GM23338 (cell line): ENCODE data around the gene IQSEC3. TPM values are rescaled to one million over a fixed set of nuclear protein-coding genes. Genes with fewer than 3 reads are reported as not detected.

Experiments used
- ATAC-seq: fragments of 200-7000 bp; cut with Tn5 transposase; 3 replicates; pipeline ENCODE4 v1.9.1; 2020
- DNase-seq: peaks from one replicate; pipeline ENCODE4 v3.0.0-alpha.2; 2015; ENCODE audit warnings: low spot score
- H2AFZ ChIP-seq: fragments of 200-600 bp; sonication (generic); 2 replicates; pipeline ENCODE4 v1.8.0; 2016; ENCODE audit warnings: antibody characterized with exemption, mild to moderate bottlenecking, moderate library complexity
- H3F3A ChIP-seq: fragments of 200-600 bp; sonication (generic); replicated peaks from 2 replicates; pipeline ENCODE4 v1.8.0; 2017; ENCODE audit warnings: antibody characterized with exemption, mixed run types, low read depth
- H3K27ac ChIP-seq: fragments of 200-600 bp; sonication (generic); 2 replicates; pipeline ENCODE4 v1.6.1; 2016; ENCODE audit warnings: low read depth
- H3K27me3 ChIP-seq: fragments of 200-600 bp; sonication (generic); 2 replicates; pipeline ENCODE4 v1.8.0; 2016; ENCODE audit warnings: mild to moderate bottlenecking, mixed run types, moderate library complexity; ENCODE audit not compliant: insufficient read depth
- H3K36me3 ChIP-seq: fragments of 200-600 bp; sonication (generic); 2 replicates; pipeline ENCODE4 v1.8.0; 2016; ENCODE audit warnings: mild to moderate bottlenecking; ENCODE audit not compliant: insufficient read depth
- H3K4me1 ChIP-seq: fragments of 200-600 bp; sonication (generic); 2 replicates; pipeline ENCODE4 v1.8.0; 2016; ENCODE audit warnings: mild to moderate bottlenecking, moderate library complexity; ENCODE audit not compliant: insufficient read depth
- H3K4me2 ChIP-seq: fragments of 200-600 bp; sonication (generic); 2 replicates; pipeline ENCODE4 v1.7.1; 2017; ENCODE audit warnings: mixed run types
- H3K4me3 ChIP-seq: fragments of 200-600 bp; sonication (generic); 2 replicates; pipeline ENCODE4 v1.6.1; 2016; ENCODE audit warnings: mixed run types
- H3K79me2 ChIP-seq: fragments of 200-600 bp; sonication (generic); replicated peaks from 2 replicates; pipeline ENCODE4 v1.8.0; 2017; ENCODE audit warnings: mild to moderate bottlenecking; ENCODE audit not compliant: insufficient read depth
- H3K9me2 ChIP-seq: fragments of 200-600 bp; sonication (generic); 2 replicates; pipeline ENCODE4 v1.8.0; 2017; ENCODE audit not compliant: insufficient read depth
- H4K20me1 ChIP-seq: fragments of 200-600 bp; sonication (generic); replicated peaks from 2 replicates; pipeline ENCODE4 v1.8.0; 2017; ENCODE audit warnings: mild to moderate bottlenecking; ENCODE audit not compliant: insufficient read depth
- H3K27ac Mint-ChIP-seq: 2 replicates; pipeline ENCODE4 v1.8.0; 2020; ENCODE audit warnings: inconsistent platforms, mild to moderate bottlenecking, moderate library complexity, mixed read lengths
- H3K27me3 Mint-ChIP-seq: 3 replicates; pipeline ENCODE4 v1.8.0; 2022; ENCODE audit warnings: low read depth, mild to moderate bottlenecking, moderate library complexity, mixed read lengths, inconsistent platforms; ENCODE audit not compliant: insufficient read depth, poor library complexity
- H3K36me3 Mint-ChIP-seq: 3 replicates; pipeline ENCODE4 v1.8.0; 2021; ENCODE audit warnings: low read depth, mild to moderate bottlenecking, inconsistent platforms, moderate library complexity, mixed read lengths
- H3K4me1 Mint-ChIP-seq: 3 replicates; pipeline ENCODE4 v1.8.0; 2020; ENCODE audit warnings: mild to moderate bottlenecking, inconsistent platforms, mixed read lengths
- H3K4me3 Mint-ChIP-seq: 3 replicates; pipeline ENCODE4 v1.8.0; 2021; ENCODE audit warnings: moderate library complexity, mild to moderate bottlenecking, inconsistent platforms, mixed read lengths
- H3K9me3 Mint-ChIP-seq: 3 replicates; pipeline ENCODE4 v1.8.0; 2020; ENCODE audit warnings: moderate library complexity, mild to moderate bottlenecking, inconsistent platforms, mixed read lengths
- EZH2 ChIP-seq: fragments of 200-600 bp; sonication (generic); IDR thresholded peaks from one replicate; pipeline ENCODE4 v1.8.0; 2017; ENCODE audit warnings: antibody characterized with exemption, mild to moderate bottlenecking, low read depth; ENCODE audit not compliant: unreplicated experiment
- EZH2phosphoT487 ChIP-seq: fragments of 200-600 bp; sonication (generic); IDR thresholded peaks from one replicate; pipeline ENCODE4 v1.8.1; 2018; ENCODE audit warnings: antibody characterized with exemption; ENCODE audit not compliant: unreplicated experiment
- JUNB ChIP-seq: IDR thresholded peaks from one replicate; pipeline ENCODE4 v1.6.1; 2016; ENCODE audit warnings: antibody characterized with exemption; ENCODE audit not compliant: unreplicated experiment
- NANOG ChIP-seq: IDR thresholded peaks from 2 replicates; pipeline ENCODE4 v1.6.1; 2016; ENCODE audit warnings: antibody characterized with exemption, borderline replicate concordance
- POLR2AphosphoS5 ChIP-seq: IDR thresholded peaks from 2 replicates; pipeline ENCODE4 v1.6.1; 2016; ENCODE audit warnings: antibody characterized with exemption, low read depth
- ZNF331 ChIP-seq: fragments of 250-450 bp; sonication (Bioruptor Pico); IDR thresholded peaks from 2 replicates; pipeline ENCODE4 v1.5.0; 2020; ENCODE audit warnings: low read depth, mild to moderate bottlenecking, moderate library complexity
- polyA plus RNA-seq: library from polyadenylated mRNA; unstranded; fragments of >200 nt; fragmentation: Nextera tagmentation; extraction: Ambion mirVana; gene quantifications from 2 replicates; pipeline ENCODE4 v1.2.1, GENCODE V29; 2016
- total RNA-seq: library from RNA; depleted of rRNA; stranded (reverse); fragments of >200 nt; shearing (Covaris generic); gene quantifications from 2 replicates; pipeline ENCODE4 v1.2.3, GENCODE V29; 2014
- TF ChIP-seq, protein P1 (sequence below): IDR thresholded peaks from 2 replicates; pipeline ENCODE4 v1.6.1; 2016; ENCODE audit warnings: antibody characterized with exemption
- TF ChIP-seq, protein P2 (sequence below), 2 experiments: fragments of 200-600 bp in 1 of 2; sonication (generic) in 1 of 2; conservative IDR thresholded peaks; 2 replicates each; pipeline versions ENCODE4 v1.5.1 to v1.6.1; 2016 to 2017; ENCODE audit warnings: antibody characterized with exemption in 2 of 2, low read depth in 2 of 2, mild to moderate bottlenecking in 2 of 2, moderate library complexity in 1 of 2

IQSEC3 gene
- total and polyA plus RNA-seq, 2 experiments from 2014 or later: 2.1 to 3.6 TPM

GRCh38 chr12:114626-115211 is 48.2 kb downstream of the IQSEC3 start:
- H3K27me3 ChIP-seq: no peaks in the 10 kb centered on the region
- H3K79me2 ChIP-seq: no peaks in the 10 kb centered on the region
- Mint-ChIP-seq H3K4me1 (peaks cover 32% of the 10 kb centered on the region), H3K27ac (no peak overlapping the region), H3K9me3 (no peaks in the 10 kb centered on the region), H3K36me3 (no peaks in the 10 kb centered on the region), H3K27me3 (peaks cover 11% of the 10 kb centered on the region), H3K4me3 (no peak overlapping the region)
- H3K4me1 ChIP-seq: peaks cover 20% of the 10 kb centered on the region
- H3F3A ChIP-seq: peaks cover 7% of the 10 kb centered on the region; the same call in 1 of the 2 replicates
- TF ChIP-seq NANOG: no peak
- no peak for TF ChIP-seq EZH2phosphoT487
- TF ChIP-seq ZNF331 (CRISPR knock-in tag): no peak
- TF ChIP-seq, protein P1, sequence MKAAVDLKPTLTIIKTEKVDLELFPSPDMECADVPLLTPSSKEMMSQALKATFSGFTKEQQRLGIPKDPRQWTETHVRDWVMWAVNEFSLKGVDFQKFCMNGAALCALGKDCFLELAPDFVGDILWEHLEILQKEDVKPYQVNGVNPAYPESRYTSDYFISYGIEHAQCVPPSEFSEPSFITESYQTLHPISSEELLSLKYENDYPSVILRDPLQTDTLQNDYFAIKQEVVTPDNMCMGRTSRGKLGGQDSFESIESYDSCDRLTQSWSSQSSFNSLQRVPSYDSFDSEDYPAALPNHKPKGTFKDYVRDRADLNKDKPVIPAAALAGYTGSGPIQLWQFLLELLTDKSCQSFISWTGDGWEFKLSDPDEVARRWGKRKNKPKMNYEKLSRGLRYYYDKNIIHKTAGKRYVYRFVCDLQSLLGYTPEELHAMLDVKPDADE: no peak
- no peak for TF ChIP-seq JUNB
- TF ChIP-seq, protein P2, sequence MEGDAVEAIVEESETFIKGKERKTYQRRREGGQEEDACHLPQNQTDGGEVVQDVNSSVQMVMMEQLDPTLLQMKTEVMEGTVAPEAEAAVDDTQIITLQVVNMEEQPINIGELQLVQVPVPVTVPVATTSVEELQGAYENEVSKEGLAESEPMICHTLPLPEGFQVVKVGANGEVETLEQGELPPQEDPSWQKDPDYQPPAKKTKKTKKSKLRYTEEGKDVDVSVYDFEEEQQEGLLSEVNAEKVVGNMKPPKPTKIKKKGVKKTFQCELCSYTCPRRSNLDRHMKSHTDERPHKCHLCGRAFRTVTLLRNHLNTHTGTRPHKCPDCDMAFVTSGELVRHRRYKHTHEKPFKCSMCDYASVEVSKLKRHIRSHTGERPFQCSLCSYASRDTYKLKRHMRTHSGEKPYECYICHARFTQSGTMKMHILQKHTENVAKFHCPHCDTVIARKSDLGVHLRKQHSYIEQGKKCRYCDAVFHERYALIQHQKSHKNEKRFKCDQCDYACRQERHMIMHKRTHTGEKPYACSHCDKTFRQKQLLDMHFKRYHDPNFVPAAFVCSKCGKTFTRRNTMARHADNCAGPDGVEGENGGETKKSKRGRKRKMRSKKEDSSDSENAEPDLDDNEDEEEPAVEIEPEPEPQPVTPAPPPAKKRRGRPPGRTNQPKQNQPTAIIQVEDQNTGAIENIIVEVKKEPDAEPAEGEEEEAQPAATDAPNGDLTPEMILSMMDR (conservative IDR thresholded peaks at IDR 0.05; ENCODE audit: low read depth in 2 of 2): no peak
- no peak for TF ChIP-seq POLR2AphosphoS5
- H4K20me1 ChIP-seq: no peaks in the 10 kb centered on the region
- no peaks in the 10 kb centered on the region for H3K9me2 ChIP-seq
- no peak overlapping the region for H3K4me3 ChIP-seq
- H3K27ac ChIP-seq: no peak overlapping the region
- no peak overlapping the region for H3K4me2 ChIP-seq
- DNase-seq: no peak
- no peak for ATAC-seq
- H3K36me3 ChIP-seq: no peaks in the 10 kb centered on the region
- no peak overlapping the region for H2AFZ ChIP-seq

- Histone ChIP-seq H3K79me2 (no peaks in the 10 kb centered on the region), H2AFZ (no peak overlapping the region), H3K4me2 (no peak overlapping the region), H3K27me3 (no peaks in the 10 kb centered on the region), H4K20me1 (no peaks in the 10 kb centered on the region), H3K4me3 (no peak overlapping the region), H3F3A (0 out of 2 replicates have a peak, but pooled peaks cover 1% of the 10 kb centered on the region), H3K9me2 (no peaks in the 10 kb centered on the region), H3K27ac (no peak overlapping the region), H3K36me3 (no peaks in the 10 kb centered on the region), H3K4me1 (peaks cover 13% of the 10 kb centered on the region)
- TF ChIP-seq POLR2AphosphoS5: no peak
- TF ChIP-seq NANOG: no peak
- TF ChIP-seq JUNB: no peak
- TF ChIP-seq EZH2: no peak
- TF ChIP-seq ZNF331 (CRISPR knock-in tag): no peak
- Mint-ChIP-seq H3K36me3 (no peaks in the 10 kb centered on the region), H3K27me3 (peaks cover 11% of the 10 kb centered on the region), H3K27ac (no peak overlapping the region), H3K9me3 (no peaks in the 10 kb centered on the region), H3K4me1 (peaks cover 24% of the 10 kb centered on the region), H3K4me3 (no peak overlapping the region)
- ATAC-seq (no peak), DNase-seq (no peak)
Measured at GRCh38 chr12:115518-115917, 49.0 kb downstream of the IQSEC3 start.
